Islet of Langerhans (tissue), 1 donor: Measurements from ENCODE around the gene PTPRR.
"Not testable (repeated sequence)": the region's sequence is repeated elsewhere in the genome, so short reads cannot be mapped to it uniquely, and the experiment has no call there.

Experiments
- FAIRE-seq: peaks from one replicate; lab custom pipeline; 2011; peaks lifted over from hg19 to GRCh38; lab: Jason Lieb, UNC

The PTPRR gene

DNA sequence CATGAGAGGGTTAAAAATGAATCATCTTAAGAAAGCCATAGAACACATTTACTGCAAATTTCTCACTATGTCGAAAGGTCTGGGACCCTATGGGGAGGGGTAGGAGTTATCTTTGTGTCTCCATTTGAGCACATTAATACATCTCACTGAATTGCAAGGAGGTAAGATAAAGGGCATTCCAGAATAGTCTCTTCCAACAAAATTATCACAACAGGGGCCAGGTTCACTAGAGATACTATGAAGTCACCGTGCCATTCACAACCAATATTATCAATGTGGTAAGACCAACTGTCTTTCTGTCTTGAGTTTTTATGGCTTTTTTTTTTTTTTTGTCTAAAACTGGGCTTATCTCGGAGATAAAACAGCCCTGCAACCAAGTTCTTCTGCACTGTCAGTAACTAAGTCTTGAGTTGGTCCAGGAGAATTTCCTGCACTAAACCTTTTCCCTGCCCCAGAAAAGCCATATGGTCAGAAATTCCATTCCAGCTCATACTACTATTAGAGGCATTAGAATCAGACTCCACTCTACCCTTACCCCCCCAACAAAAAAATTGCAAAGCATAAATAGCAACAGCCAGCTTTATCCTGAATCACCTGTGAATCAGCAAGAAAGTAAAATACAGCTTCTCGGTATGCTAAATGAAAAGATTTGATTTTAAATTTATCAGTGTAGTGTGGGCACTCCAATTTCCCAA, 79.7 kb downstream of the PTPRR start:
- no peak for FAIRE-seq

GRCh38 chr12:70839544-70839943, 81.0 kb downstream of the PTPRR start:
- FAIRE-seq, result no peak

- no peak for FAIRE-seq
Measured at GRCh38 chr12:70838127-70838526, 82.4 kb downstream of the PTPRR start.

DNA sequence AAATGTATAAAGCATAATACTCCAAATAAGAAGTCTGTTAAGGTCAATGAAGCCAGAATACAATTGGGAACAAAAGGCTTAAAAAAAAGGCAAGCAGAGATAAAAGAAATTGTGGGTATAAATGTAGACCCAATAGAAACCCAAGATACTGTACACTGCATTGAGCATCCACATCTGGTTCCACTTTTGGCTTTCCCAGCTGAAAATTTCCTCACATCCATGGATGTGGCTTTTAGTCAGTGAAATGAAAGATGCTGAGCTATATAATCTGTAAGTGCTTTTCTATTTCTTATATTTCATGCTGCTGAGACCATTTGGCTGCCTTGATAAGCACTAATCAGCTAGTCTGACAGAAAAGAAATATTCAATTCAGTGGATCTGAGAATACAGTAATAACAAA, 83.5 kb downstream of the PTPRR start:
- FAIRE-seq, result no peak

DNA sequence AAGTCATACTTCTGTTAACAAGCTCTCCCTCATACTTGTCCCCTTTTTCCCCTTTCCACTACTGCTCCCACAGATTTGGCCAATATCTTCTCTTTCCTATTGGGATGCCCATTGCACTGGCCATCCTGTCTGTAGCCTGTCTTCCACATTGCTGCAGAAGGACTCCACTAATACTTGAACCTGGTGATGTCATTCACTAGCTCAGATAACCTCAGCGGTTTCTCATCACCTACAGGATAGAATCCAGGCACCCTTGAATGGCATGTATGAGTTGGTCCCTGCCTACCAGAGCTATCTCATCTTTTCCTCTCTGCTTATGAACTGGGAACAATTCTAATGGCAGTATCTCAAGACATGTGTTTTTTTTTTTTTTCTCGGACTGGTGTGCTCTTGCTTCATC, 84.6 kb downstream of the PTPRR start:
- FAIRE-seq, result no peak

DNA sequence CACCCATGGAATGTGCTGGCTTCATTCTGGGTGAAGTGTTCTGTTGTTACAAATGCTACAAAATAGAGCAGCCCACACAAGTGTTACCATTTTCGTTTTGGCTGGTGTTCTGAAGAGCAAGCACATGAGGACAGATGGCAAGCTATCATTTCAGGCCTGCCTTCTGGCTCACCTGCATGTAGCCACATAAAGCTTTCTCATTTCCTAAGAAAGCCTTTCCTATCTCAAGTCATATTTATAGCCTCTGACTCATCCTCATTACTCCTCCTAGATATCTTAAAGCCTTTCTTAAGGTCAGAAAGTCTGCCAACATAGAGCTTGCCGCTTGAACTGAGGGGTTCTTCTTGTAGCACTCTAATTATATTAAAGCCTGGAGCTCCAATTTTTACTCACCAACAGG, 89.0 kb downstream of the PTPRR start:
- FAIRE-seq, result no peak

GRCh38 chr12:70830221-70831061, 90.1 kb downstream of the PTPRR start:
- FAIRE-seq, result no peak

- FAIRE-seq, result no peak
Measured at GRCh38 chr12:70829070-70829469, 91.5 kb downstream of the PTPRR start.

GRCh38 chr12:70828351-70828750, 92.2 kb downstream of the PTPRR start:
- no peak for FAIRE-seq

DNA sequence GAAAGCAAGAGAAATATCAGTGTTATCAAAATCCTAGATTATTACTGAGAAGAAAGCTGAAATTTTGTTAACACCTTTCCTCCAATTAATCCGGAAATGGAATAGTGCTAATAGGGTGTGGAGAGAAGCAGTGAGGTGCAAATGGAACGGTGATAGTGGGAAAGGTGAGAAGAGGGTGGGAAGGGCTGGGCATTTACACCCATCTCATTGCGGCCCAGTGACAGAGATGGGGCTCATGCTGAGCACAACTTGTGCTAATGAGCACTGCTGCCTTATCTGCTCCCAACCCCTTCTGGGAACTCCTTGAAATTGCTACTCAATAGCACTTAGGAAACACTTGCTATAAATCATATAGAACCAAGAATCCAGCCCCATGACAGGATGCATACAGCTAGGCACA, 94.4 kb downstream of the PTPRR start:
- FAIRE-seq, result no peak

GRCh38 chr12:70824511-70824910, 96.0 kb downstream of the PTPRR start:
- FAIRE-seq, result no peak

- FAIRE-seq, result no peak
Measured at GRCh38 chr12:70823182-70823976, 97.2 kb downstream of the PTPRR start.

DNA sequence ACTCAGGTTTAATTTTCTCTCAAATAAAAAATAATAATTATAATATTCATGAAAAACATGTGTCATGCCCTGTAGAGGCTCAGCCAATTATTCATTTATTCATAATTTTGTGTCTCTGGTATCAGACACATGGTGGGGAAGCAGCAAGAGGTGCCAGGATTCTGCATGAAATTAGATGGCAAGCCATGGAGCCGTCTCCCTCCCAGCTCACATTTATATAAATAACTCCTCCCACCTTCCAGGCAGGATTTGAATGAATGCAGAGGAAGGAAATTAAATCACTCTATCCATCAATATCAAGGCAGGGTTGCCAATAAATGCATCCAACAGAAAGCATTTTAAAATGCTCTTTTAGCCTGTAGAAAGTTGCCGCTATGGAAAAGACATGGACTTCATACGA, 98.1 kb downstream of the PTPRR start:
- FAIRE-seq, result no peak

GRCh38 chr12:70815971-70816391, 104.6 kb downstream of the PTPRR start:
- FAIRE-seq, result no peak

DNA sequence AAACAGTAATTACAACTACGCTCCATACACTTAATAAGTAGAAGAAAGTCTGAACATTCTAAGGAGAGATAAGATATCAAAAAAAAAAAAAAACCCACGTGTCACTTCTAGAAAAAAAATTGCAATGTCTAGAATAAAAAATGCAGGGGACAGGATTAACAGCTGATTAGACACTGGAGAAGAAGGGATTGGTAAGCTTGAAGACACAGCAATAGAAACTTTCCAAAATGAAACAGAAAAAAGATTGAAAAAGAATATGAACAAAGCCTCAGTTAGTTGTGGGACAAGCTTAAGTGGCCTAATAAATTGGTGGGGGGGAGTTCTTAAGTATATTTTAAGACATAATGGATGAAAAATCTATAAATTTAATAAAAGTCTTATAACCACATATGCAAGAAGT, 105.5 kb downstream of the PTPRR start:
- no peak for FAIRE-seq

DNA sequence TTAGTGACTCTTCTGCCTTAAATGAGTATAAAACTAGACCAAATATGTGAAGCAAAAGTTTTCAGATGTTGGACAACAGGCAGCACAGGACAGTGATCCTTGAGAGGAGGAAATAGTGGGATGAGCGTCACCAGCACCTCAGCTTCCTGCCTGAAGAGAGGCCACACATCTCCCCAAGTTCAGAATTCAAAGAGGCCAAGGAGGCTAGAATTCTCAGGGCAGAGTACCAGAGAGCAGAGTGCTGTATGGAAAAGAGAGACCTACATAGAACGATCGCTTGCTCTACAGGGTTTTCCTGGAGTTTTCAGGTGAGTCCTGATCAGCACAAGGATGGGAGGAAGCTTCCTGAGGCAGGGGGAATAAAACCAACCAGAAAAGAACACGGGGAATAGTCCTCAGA, 107.0 kb downstream of the PTPRR start:
- FAIRE-seq, result no peak

- FAIRE-seq, result no peak
Measured at GRCh38 chr12:70812136-70812535, 108.4 kb downstream of the PTPRR start.

DNA sequence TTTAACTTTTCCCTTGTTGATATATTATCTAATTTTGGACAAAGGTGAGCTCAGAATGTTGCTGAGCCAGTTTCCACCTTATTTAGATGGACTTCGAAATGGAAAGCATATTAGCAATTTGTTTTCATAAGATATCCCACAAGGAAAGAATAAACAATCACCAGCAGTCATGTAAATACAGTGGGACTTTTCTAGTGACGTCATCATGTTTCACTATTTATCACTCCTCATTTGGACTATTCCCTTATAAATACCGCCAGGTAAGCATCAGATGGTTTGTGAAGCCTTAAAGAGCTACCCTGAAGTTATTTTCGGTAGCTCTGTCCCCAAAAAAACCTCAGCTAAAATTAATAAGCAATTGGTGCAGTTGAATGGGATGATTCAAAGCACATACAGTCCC, 110.7 kb downstream of the PTPRR start:
- no peak for FAIRE-seq

DNA sequence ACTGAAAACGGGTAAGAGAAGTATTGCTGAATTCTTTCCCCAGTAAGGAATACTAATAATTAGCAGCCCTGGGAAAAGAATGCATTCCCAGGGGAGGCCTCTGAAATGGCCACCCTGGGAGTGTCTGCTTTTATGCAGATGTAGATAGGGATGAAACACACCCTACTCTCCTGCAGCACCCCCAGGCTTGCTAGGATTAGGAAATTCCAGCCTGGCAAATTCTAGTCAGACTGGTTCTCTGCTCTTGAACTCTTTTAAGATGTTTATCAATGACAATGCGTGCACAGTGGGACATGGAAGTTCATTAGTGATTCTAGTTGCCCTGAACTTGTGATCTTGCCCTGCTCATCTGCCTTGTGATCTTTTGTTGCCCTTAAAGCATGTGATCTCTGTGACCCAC, 112.5 kb downstream of the PTPRR start:
- FAIRE-seq, result not testable (repeated sequence)

DNA sequence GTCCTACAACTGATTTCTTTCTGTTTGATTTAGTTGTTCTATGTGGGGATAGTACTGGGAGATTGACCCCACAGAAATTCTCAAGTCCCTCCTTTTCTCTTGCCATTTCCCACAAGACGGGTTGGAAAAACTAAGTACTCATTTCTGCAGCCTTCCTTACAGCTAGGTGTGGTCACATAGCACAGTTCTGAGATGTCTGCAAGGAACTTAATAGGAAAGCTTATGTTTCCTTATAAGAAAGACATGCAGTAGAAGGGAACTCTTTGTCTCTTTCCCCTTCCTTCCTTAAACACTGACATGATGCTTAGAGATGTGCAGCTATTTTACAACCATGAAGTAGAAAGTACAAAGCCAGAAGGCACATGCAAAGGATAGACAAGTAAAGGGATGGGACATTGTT, 113.7 kb downstream of the PTPRR start:
- FAIRE-seq, result no peak

DNA sequence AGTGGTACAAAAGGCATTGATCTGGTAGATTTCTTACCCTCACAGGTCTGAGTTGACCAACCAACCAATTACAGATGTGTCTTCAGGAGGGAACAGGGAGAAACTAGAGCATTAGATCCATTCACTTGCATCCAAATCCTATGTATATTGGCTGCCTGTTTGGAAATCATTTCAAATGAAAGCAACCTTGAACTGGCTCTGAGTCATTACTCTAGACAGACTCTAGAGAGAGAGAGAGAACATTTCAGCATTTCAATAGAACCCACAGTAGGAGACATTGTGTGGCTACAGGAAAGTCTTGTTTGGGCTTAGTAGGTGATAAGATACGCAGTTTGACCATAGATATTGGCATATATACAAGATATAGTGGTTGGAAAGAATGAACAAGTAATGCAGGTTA, 114.5 kb downstream of the PTPRR start:
- FAIRE-seq, result no peak

DNA sequence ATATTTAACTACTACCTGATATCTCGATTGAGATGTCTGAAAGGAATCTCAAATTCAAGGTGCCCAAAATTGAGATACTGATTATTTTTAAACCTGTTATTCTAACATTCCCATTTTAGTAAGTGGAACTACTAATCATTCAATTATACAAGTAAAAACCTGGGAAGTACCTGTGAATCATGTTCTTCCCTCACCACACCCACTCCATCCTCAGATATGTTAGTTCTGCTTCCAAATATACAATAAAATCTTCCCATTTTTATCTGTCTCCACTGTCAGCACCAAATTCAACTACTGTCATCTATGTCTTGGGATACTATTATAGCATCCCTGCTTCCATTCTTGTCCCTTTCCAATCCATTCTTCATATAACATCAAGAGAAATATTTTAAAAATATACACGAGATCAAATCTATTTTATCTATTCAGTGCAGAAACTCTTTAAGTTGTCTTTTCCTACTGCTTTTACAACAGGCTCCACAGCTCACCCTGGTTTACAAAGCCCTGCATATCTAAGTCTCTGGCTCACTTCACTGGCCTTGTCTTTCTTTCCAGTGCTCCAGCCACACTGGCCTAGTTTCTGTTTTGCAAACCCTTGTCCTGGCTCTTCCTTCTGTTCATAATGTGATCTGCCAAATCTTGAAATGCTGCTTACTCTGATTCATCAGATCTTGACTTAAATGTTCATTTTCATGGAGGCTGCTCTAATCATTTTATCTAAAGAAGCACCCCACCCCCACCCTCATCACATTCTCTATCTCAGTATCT, 122.3 kb downstream of the PTPRR start:
- FAIRE-seq, result no peak
